Measurements from ENCODE around the gene PTPN12. TPM values are rescaled to one million over a fixed set of nuclear protein-coding genes. Genes with fewer than 3 reads are reported as not detected.

PTPN12 gene
- total RNA-seq, 1 experiment from 2014 or later: 118 TPM

GRCh38 chr7:77680266-77680665 is 143.2 kb downstream of the PTPN12 start:
- peaks cover 32% of the 10 kb centered on the region for H3F3A ChIP-seq (ENCODE audit: insufficient read depth, low read depth)
- H3K9me2 ChIP-seq (ENCODE audit: insufficient read depth): no peaks in the 10 kb centered on the region
- no TSS peak for BruUV-seq (replicated peaks)
- H3K36me3 ChIP-seq (ENCODE audit: low read depth): peaks cover 11% of the 10 kb centered on the region
- no peaks in the 10 kb centered on the region for H4K20me1 ChIP-seq (ENCODE audit: insufficient read depth)
- H2AFZ ChIP-seq: no peak overlapping the region
- H3K9me3 ChIP-seq (ENCODE audit: insufficient read depth, low read depth): no peaks in the 10 kb centered on the region
- POLR2A ChIA-PET (ENCODE audit: unreplicated experiment): no interaction called here
- no peak for DNase-seq
- H3K4me2 ChIP-seq: peak overlapping the region; percentile 84
- intact Hi-C loops (cut with micrococcal nuclease; ENCODE audit: unreplicated experiment): no loop called here
- no peaks in the 10 kb centered on the region for H3K27me3 ChIP-seq (ENCODE audit: insufficient read depth, low read depth)
- CTCF ChIA-PET: interaction anchor here (0.6 to 0.7 kb wide), 3 partner anchors 141 to 313 kb away, joined by 3 to 4 read pairs (median 3); no protein-coding TSS in a partner anchor
- peaks cover 35% of the 10 kb centered on the region for H3K4me1 ChIP-seq (replicated peaks; ENCODE audit: insufficient read depth)
- H3K79me2 ChIP-seq (ENCODE audit: low read depth): no peaks in the 10 kb centered on the region
- no peak for TF ChIP-seq CTCF (conservative IDR thresholded peaks at IDR 0.05)
- TF ChIP-seq EZH2 (IDR thresholded peaks at IDR 0.05; ENCODE audit: low read depth): no peak
- no peak overlapping the region for H3K27ac ChIP-seq
- no peak overlapping the region for H3K4me3 ChIP-seq

GRCh38 chr7:77684030-77684429 is 146.9 kb downstream of the PTPN12 start:
- Histone ChIP-seq H3K4me3 (no peak overlapping the region), H3K4me2 (no peak overlapping the region), H4K20me1 (ENCODE audit: insufficient read depth) (no peaks in the 10 kb centered on the region), H3K27me3 (ENCODE audit: insufficient read depth, low read depth) (no peaks in the 10 kb centered on the region), H3K36me3 (ENCODE audit: low read depth) (peaks cover 11% of the 10 kb centered on the region), H3F3A (ENCODE audit: insufficient read depth, low read depth) (peaks cover 33% of the 10 kb centered on the region), H3K27ac (no peak overlapping the region), H3K4me1 (replicated peaks; ENCODE audit: insufficient read depth) (peaks cover 45% of the 10 kb centered on the region), H3K79me2 (ENCODE audit: low read depth) (no peaks in the 10 kb centered on the region), H3K9me3 (ENCODE audit: insufficient read depth, low read depth) (no peaks in the 10 kb centered on the region), H3K9me2 (ENCODE audit: insufficient read depth) (no peaks in the 10 kb centered on the region), H2AFZ (no peak overlapping the region)
- no peak for TF ChIP-seq CTCF (conservative IDR thresholded peaks at IDR 0.05)
- no peak for TF ChIP-seq EZH2 (IDR thresholded peaks at IDR 0.05; ENCODE audit: low read depth)
- CTCF ChIA-PET: no interaction called here
- POLR2A ChIA-PET (ENCODE audit: unreplicated experiment): interaction anchor here (0.6 kb wide), 1 partner anchor 240 kb away, joined by 4 read pairs; no protein-coding TSS in a partner anchor
- no TSS peak for BruUV-seq (replicated peaks)
- DNase-seq: no peak
- intact Hi-C loops (cut with micrococcal nuclease; ENCODE audit: unreplicated experiment): no loop called here

- no peaks in the 10 kb centered on the region for H4K20me1 ChIP-seq (ENCODE audit: insufficient read depth)
- H3K79me2 ChIP-seq (ENCODE audit: low read depth): no peaks in the 10 kb centered on the region
- ChIA-PET POLR2A (ENCODE audit: unreplicated experiment) (no interaction called here), CTCF (no interaction called here)
- H3F3A ChIP-seq (ENCODE audit: insufficient read depth, low read depth): peaks cover 24% of the 10 kb centered on the region; the same call in 1 of the 2 replicates
- no peak for TF ChIP-seq EZH2 (IDR thresholded peaks at IDR 0.05; ENCODE audit: low read depth)
- intact Hi-C loops (cut with micrococcal nuclease; ENCODE audit: unreplicated experiment): no loop called here
- H3K27ac ChIP-seq: peak overlapping the region; percentile 57
- H3K9me3 ChIP-seq (ENCODE audit: insufficient read depth, low read depth): no peaks in the 10 kb centered on the region
- no peak overlapping the region for H3K4me3 ChIP-seq
- H3K4me2 ChIP-seq: 0 out of 2 replicates have a peak overlapping the region, but pooled peaks have one; percentile 15
- no peaks in the 10 kb centered on the region for H3K9me2 ChIP-seq (ENCODE audit: insufficient read depth)
- H3K27me3 ChIP-seq (ENCODE audit: insufficient read depth, low read depth): no peaks in the 10 kb centered on the region
- no TSS peak for BruUV-seq (replicated peaks)
- peak in 1 of 2 experiments; percentile 81 for DNase-seq
- no peak overlapping the region for H2AFZ ChIP-seq
- H3K4me1 ChIP-seq (replicated peaks; ENCODE audit: insufficient read depth): peaks cover 33% of the 10 kb centered on the region
- H3K36me3 ChIP-seq (ENCODE audit: low read depth): peaks cover 11% of the 10 kb centered on the region
Observed at GRCh38 chr7:77685233-77685632, 148.1 kb downstream of the PTPN12 start.

All from PC-9 (cell line).